Measurements from ENCODE around the gene ENPP1.

ENPP1 gene

GRCh38 chr6:131822119-131822518, 14.3 kb downstream of the ENPP1 start:
- TF ChIP-seq CTCF (IDR thresholded peaks at IDR 0.05; ENCODE audit: low read depth, low read length): no peak
- DNase-seq (ENCODE audit: low read depth in 2 of 2): no peak

GRCh38 chr6:131823276-131823902, 15.6 kb downstream of the ENPP1 start:
- no peak for DNase-seq (ENCODE audit: low read depth in 2 of 2)
- no peak for TF ChIP-seq CTCF (IDR thresholded peaks at IDR 0.05; ENCODE audit: low read depth, low read length)
- no peak overlapping the region for H3K4me3 ChIP-seq (replicated peaks in 1 of 2; ENCODE audit: low read depth in 2 of 2, low read length in 2 of 2)

More at GRCh38 chr6:131822119-131822518, 14.3 kb downstream of the ENPP1 start:
- H3K4me3 ChIP-seq (replicated peaks in 1 of 2; ENCODE audit: low read depth in 2 of 2, low read length in 2 of 2): no peak overlapping the region

- DNase-seq (ENCODE audit: low read depth in 2 of 2): no peak
- no peak for TF ChIP-seq CTCF (IDR thresholded peaks at IDR 0.05; ENCODE audit: low read depth, low read length)
- no peak overlapping the region for H3K4me3 ChIP-seq (replicated peaks in 1 of 2; ENCODE audit: low read depth in 2 of 2, low read length in 2 of 2)
These were observed 18.1 kb downstream of the ENPP1 start for GRCh38 chr6:131825946-131826345.

GRCh38 chr6:131828080-131828479, 20.3 kb downstream of the ENPP1 start:
- peak in 1 of 2 donors; percentile 32 for DNase-seq (ENCODE audit: low read depth in 2 of 2)
- TF ChIP-seq CTCF (IDR thresholded peaks at IDR 0.05; ENCODE audit: low read depth, low read length): no peak
- H3K4me3 ChIP-seq (replicated peaks in 1 of 2; ENCODE audit: low read depth in 2 of 2, low read length in 2 of 2): no peak overlapping the region

- no peak for TF ChIP-seq CTCF (IDR thresholded peaks at IDR 0.05; ENCODE audit: low read depth, low read length)
- no peak for DNase-seq (ENCODE audit: low read depth in 2 of 2)
These were observed 21.1 kb downstream of the ENPP1 start for GRCh38 chr6:131828951-131829350.

GRCh38 chr6:131831392-131831791, 23.6 kb downstream of the ENPP1 start:
- H3K4me3 ChIP-seq (replicated peaks in 1 of 2; ENCODE audit: low read depth in 2 of 2, low read length in 2 of 2): no peak overlapping the region
- DNase-seq (ENCODE audit: low read depth in 2 of 2): peak; percentile 37 to 62
- no peak for TF ChIP-seq CTCF (IDR thresholded peaks at IDR 0.05; ENCODE audit: low read depth, low read length)

More at GRCh38 chr6:131828951-131829350, 21.1 kb downstream of the ENPP1 start:
- no peak overlapping the region for H3K4me3 ChIP-seq (replicated peaks in 1 of 2; ENCODE audit: low read depth in 2 of 2, low read length in 2 of 2)

- no peak for TF ChIP-seq CTCF (IDR thresholded peaks at IDR 0.05; ENCODE audit: low read depth, low read length)
- no peak for DNase-seq (ENCODE audit: low read depth in 2 of 2)
- no peak overlapping the region for H3K4me3 ChIP-seq (replicated peaks in 1 of 2; ENCODE audit: low read depth in 2 of 2, low read length in 2 of 2)
These were observed 24.1 kb downstream of the ENPP1 start for GRCh38 chr6:131831886-131832285.
